HFF-Myc (cell line): ENCODE results near the gene PCSK4.

Experiments used
- DNase-seq: peaks from one replicate; pipeline ENCODE4 v3.0.0-alpha.2; 2011; ENCODE audit warnings: low read depth; ENCODE audit errors: extremely low read depth
- H3K4me3 ChIP-seq: replicated peaks from 2 replicates; pipeline ENCODE4 v1.5.1; 2011; ENCODE audit warnings: low read depth, mild to moderate bottlenecking, control low read depth, low read length
- TF ChIP-seq, protein P1 (sequence below): IDR thresholded peaks from 2 replicates; pipeline ENCODE4 v1.5.1; 2012; ENCODE audit warnings: mild to moderate bottlenecking, low read depth, low read length, control low read depth; ENCODE audit errors: missing control alignments

PCSK4 gene

DNA sequence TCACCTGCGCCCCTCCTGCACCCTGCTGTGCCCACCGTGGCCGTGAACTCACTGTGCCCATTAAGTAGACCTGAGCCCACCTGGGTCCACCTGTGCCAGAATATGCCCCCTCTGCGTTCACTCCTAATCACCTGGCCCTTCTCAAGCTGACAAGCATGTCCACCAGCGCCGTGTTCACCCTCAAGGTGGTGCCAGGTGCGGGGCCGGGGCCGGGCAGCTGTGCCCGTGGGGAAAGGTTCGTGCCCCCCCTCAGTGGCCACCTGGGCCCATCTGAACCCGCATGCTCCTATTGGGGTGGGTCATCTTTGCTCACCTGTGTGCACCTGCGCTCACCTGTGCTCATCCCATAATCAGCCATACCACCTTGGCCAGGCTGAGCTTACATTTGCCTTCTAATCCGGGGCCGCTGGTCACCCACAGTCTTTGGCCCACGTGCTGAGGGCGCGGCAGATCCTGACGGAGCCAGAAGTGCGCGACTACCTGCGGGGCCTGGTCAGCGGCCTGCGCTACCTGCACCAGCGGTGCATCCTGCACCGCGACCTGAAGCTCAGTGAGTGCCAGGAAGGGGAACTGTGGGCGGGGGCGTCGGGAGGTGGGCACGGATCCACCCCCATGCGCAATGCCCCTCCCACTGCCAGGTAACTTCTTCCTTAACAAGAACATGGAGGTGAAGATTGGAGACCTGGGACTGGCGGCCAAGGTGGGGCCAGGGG is 36.1 kb upstream of the PCSK4 start:
- H3K4me3 ChIP-seq = no peak overlapping the region
- DNase-seq = no peak
- TF ChIP-seq, protein P1, sequence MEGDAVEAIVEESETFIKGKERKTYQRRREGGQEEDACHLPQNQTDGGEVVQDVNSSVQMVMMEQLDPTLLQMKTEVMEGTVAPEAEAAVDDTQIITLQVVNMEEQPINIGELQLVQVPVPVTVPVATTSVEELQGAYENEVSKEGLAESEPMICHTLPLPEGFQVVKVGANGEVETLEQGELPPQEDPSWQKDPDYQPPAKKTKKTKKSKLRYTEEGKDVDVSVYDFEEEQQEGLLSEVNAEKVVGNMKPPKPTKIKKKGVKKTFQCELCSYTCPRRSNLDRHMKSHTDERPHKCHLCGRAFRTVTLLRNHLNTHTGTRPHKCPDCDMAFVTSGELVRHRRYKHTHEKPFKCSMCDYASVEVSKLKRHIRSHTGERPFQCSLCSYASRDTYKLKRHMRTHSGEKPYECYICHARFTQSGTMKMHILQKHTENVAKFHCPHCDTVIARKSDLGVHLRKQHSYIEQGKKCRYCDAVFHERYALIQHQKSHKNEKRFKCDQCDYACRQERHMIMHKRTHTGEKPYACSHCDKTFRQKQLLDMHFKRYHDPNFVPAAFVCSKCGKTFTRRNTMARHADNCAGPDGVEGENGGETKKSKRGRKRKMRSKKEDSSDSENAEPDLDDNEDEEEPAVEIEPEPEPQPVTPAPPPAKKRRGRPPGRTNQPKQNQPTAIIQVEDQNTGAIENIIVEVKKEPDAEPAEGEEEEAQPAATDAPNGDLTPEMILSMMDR = no peak

DNA sequence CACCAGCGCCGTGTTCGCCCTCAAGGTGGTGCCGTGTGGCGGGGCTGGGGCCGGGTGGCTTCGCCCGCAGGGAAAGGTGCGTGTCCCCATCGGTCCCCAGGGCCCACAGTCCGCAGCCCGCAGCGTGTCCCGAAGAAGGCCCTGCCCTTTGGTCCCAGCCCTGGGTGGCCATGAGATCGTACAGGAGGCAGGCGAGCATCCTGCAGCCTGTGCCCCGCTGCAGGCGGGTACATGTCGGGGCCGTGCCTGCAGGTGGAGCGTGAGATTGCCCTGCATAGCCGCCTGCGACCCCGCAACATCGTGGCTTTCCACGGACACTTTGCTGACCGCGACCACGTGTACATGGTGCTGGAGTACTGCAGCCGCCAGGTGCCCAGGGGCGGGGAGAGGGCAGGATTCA is 35.2 kb upstream of the PCSK4 start:
- no peak for DNase-seq
- H3K4me3 ChIP-seq = no peak overlapping the region
- TF ChIP-seq, protein P1 = no peak

DNA sequence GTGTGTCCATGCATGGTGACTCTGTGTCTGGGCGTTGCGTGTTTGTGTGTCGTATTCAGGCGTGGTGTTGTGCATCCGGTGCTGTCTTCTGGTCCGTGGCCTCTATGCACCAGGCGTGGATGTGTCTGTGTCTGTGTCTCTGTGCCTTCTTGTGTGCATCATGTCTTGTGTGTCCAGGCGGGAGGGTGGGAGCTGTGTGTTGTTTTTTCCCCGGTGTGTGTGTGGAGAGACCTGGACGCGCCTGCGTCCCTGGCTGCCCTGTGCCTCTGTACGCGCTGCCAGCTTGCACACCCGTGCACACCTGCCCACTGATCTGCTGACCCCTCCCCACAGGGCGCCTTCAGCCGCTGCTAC is 34.8 kb upstream of the PCSK4 start:
- no peak overlapping the region for H3K4me3 ChIP-seq
- DNase-seq = no peak
- TF ChIP-seq, protein P1 = no peak

DNA sequence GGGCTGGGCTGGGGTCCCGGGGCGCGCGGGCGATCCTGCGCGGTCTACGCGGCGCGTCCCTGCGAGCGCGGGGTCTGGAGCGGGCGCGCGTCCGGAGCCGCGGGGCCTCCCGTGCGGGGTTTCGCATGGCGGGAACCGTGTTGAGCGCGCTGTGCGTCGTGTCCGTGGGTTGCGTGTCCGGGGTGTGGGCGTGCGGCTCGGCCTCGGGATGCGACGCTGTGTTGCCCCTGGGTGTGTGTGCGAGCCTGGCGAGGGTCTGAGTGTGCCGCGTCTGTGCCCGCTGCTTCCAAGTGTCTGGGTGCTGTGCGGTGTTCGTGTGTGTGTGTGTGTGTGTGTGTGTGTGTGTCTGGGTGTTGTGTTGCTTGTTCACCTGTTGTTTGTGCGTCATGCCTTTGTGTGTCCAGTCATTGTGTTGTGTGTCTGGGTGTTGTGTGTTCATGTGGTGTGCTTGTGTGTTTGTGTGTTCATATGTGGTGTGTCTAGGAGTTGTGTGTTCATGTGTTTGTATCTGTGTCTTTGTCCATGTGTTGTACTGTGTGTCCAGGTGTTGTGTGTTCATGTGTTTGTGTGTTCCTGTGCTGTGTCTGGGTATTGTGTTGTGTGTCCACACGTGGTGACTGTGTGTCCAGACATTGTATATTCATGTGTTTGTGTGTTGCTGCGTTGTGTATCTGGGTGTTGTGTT is 34.3 kb upstream of the PCSK4 start:
- no peak overlapping the region for H3K4me3 ChIP-seq
- DNase-seq = no peak
- TF ChIP-seq, protein P1 = no peak

DNA sequence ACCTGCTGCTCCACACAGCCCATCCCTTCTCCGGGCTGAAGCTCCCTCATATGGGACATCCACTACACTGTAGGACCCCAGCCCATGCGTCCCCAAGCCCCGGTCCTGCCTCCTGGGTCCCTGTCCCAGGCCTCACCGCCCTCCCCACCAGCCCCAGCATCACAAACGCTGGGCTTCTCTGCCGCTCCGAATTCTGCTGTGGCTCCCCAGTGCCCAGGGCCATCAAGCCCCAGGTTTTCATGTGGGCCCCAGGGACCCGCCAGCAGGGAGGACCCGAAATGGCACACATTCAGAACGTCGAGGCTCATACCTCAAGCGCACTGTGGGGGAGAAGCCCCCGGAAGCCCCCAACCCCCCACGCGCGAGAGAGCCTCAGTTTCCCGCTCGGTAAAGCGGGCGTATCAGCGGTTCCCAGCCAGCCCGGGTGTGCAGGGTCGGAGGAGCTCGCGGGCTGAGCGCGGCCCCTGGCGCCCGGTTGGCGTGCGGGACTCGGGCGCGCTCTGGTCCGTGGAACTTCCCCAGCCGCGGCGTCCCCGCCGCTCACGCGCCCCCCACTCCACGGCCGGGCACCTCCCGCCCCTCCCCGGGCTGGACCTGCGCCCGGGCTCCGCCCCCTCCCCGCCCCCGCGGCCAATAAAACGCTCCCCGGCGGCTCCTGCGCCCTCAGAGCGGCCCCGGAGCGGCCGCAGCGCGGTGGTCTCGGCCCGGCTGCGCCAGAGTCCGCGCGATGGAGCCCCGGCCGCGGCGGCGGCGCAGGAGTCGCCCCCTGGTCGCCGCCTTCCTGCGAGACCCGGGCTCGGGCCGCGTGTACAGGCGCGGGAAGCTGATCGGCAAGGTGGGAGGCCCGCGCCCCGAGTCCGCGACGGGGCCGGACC is 33.5 kb upstream of the PCSK4 start, which contains the start of gene PLK5:
PLK5 (plus strand) TSS at position 666 of the 875 bp plus-strand sequence. CDS start 2,920 bp downstream, outside the sequence.
- DNase-seq = no peak
- H3K4me3 ChIP-seq = no peak within 1 kb of the TSS
- TF ChIP-seq, protein P1 = no peak

DNA sequence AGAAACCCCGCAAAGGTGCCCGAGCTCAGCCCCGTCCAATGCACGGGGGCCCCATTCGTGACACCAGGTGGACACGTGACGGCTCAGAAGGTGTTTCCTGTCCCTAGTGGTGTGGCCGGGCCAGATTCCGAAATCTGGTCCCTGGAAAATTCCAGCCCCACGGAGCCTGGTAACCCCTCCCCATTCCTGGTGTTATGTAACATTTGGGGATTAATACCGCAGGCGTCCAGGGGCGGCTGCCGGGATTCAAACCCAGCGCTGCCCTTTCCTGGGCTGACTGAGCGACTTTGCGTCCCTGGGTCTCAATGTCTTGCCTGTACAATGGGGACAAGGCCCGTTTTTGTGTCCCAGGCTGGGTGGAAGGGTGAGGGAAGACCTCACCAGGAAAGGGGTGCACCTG is 32.7 kb upstream of the PCSK4 start:
- TF ChIP-seq, protein P1 = no peak

More for the DNA sequence above, 32.7 kb upstream of the PCSK4 start:
- H3K4me3 ChIP-seq = no peak overlapping the region
- no peak for DNase-seq
